Measurements from ENCODE around the gene PAQR6. TPM values are rescaled to one million over a fixed set of nuclear protein-coding genes. Genes with fewer than 3 reads are reported as not detected.

The PAQR6 gene, protein sequence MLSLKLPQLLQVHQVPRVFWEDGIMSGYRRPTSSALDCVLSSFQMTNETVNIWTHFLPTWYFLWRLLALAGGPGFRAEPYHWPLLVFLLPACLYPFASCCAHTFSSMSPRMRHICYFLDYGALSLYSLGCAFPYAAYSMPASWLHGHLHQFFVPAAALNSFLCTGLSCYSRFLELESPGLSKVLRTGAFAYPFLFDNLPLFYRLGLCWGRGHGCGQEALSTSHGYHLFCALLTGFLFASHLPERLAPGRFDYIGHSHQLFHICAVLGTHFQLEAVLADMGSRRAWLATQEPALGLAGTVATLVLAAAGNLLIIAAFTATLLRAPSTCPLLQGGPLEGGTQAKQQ
- total RNA-seq (2014; rRNA removed; shearing (Covaris generic)), result 0.50 and 1.0 TPM in 2 replicates

- no peak for DNase-seq (ENCODE audit: low spot score)
Measured at GRCh38 chr1:156247460-156248322, at the start of gene PAQR6. TSS of gene PAQR6 (minus strand) at chr1:156248056. CDS start at chr1:156246731, 1,325 bp downstream.

DNA sequence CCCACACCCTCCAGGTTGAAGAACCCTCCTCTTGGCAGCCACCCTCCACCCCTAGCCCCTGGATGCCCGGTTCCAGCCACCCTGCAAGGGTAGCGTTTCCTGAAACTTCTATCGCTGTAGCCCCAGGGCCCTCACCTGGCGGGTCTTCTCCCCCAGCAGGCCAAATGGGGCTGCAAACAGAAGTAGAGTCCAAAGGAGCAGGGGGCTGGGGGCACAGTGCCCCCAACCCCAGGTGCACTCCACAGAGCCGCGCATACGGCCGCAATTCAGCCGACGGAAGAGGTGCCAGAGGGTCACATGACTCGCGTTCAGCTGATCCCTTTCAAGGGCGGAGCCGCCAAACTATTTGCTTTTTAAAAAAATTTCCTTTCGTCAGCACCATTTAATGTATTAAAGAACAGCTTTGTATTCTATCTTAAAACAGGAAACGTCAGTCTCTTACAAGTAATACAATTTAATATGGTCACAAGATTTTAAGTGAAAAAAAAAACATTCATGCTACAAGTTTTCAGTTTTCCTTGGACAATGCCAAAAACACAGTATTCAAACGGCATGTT lies 47.6 kb upstream of the PAQR6 start, which contains the start of gene GLMP:
GLMP (minus strand) TSS at position 289 of the 557 bp plus-strand sequence; CDS start at position 255, 34 bp downstream.
- DNase-seq (ENCODE audit: low spot score), result peak; percentile 49

- DNase-seq (ENCODE audit: low spot score), result no peak
Measured at GRCh38 chr1:156293895-156294294, 46.0 kb upstream of the PAQR6 start.

DNA sequence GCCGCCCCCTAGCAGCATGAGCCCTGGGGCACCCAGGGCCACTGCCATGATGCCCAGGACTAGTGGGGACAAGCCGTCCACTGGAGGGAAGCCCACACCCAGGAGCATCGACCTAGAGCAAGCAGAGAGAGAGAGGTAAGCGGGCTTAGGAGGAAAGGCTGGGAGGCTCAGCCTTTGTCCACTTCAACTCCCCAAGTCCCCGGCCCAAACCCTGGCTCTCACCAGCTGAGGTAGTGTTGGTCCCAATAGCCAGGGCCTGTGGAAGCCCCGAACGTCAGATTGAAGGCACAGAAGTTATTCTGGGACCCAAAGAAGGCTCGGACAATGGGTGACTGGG lies 45.2 kb upstream of the PAQR6 start:
- no peak for DNase-seq (ENCODE audit: low spot score)

- DNase-seq (ENCODE audit: low spot score), result peak; percentile 25
Measured at GRCh38 chr1:156291226-156292061, 43.6 kb upstream of the PAQR6 start.

- DNase-seq (ENCODE audit: low spot score), result no peak
Measured at GRCh38 chr1:156289857-156290256, 42.0 kb upstream of the PAQR6 start.

GRCh38 chr1:156286061-156286460 lies 38.2 kb upstream of the PAQR6 start:
- DNase-seq (ENCODE audit: low spot score), result no peak

GRCh38 chr1:156285437-156285836 lies 37.6 kb upstream of the PAQR6 start:
- DNase-seq (ENCODE audit: low spot score), result no peak

- no peak for DNase-seq (ENCODE audit: low spot score)
Measured at GRCh38 chr1:156284757-156285156, 36.9 kb upstream of the PAQR6 start.

- no peak for DNase-seq (ENCODE audit: low spot score)
Measured at GRCh38 chr1:156284112-156284511, 36.3 kb upstream of the PAQR6 start, which contains the start of gene TMEM79. TSS of gene TMEM79 (plus strand) at chr1:156284325. CDS start at chr1:156285227, 902 bp downstream.

GRCh38 chr1:156283521-156283920 lies 35.7 kb upstream of the PAQR6 start:
- DNase-seq (ENCODE audit: low spot score), result no peak

DNA sequence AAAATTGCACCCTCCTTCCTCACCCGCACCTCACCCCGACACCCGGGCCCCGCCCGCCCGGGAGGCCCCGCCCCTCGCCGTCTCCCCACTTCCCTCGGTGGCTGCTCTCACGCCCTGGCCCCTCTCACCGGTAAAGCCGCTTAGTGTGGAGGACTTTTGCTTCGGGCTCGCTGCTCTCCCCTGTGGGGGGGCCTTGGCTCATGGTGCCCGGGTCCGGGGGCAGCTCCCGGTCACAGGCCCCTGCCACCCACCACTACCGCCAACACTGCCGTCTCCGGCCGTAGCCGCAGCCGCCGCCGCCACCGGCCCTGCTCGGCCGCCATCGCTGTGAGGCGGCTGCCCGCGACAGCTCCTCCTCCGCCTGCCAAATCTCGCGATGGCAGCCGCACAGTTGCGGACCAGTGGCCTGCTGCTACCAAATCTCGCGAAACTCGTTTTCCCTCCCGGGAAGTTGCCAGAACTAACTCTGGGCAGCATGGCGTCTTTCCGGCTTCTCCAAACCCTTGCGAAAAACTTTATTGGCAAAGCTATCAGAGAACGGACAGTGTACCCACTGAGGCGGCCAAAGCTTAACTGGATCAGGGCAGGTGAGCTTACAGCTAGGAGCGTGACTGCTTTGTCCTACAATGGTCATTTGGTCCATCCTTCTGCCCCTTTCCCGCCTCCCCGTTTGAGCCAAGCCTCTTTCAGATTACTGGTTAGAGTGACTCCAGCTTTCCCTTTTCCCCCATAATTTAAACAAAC lies 34.8 kb upstream of the PAQR6 start, which contains the start of gene SMG5:
SMG5 (minus strand) TSS at position 347 of the 744 bp plus-strand sequence; CDS start at position 202, 145 bp downstream.
- peak; percentile 97 for DNase-seq (ENCODE audit: low spot score)

DNA sequence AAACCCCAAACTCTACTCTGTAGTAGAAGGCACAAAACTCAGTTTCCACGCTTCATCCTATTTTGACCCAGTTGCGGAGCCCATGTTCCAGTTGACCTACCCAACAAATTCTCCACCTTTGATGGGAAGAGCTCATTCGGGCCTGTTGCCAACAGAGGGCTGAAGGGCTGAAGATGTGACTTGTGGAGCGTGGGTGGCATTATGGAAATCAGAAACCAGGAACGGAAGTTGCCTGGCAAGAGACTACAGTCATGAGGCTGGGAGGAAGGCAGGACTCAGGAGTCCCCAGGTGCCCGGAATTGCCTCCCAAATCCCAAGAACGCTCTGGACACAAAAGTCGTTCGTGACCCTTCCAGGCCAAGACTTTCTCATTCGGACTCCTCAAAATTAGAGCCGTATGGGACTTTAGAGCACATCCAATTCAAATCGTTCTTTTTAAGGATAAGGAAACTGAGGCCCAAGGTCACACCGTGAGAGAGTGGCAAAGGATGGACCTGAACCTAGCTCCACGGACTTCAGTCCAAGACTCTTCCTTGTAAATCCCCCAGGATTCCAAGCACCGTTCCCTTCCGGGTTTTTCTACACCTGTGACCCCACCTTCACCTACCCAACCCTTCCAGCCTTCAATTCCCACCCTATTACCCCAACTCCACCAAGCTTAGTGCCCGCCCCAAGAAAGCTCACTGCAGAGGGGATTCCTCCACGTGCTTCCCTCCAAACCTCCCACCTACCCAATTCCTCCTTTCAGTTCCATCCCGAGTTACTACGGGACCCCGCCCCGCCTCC lies 34.0 kb upstream of the PAQR6 start:
- peak; percentile 30 for DNase-seq (ENCODE audit: low spot score)

DNA sequence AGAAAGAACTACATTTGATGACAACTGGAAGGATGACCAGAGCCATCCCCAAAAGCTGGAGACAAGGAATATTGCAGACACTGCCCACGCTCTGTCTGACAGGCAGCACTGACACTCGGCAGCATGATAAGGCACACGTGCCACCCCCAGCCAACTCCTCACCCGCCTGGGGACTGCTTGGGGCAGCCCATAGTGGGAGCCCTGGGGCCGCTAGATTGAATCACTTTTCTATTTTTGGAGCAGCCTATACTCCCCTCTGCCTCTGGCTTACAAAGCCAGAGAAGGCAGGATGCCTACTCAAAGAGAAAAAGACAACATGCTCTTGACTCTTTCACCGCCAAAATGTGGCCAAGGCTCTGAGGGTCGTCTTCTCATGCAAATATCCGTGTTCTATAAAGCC lies 33.4 kb upstream of the PAQR6 start:
- no peak for DNase-seq (ENCODE audit: low spot score)

DNA sequence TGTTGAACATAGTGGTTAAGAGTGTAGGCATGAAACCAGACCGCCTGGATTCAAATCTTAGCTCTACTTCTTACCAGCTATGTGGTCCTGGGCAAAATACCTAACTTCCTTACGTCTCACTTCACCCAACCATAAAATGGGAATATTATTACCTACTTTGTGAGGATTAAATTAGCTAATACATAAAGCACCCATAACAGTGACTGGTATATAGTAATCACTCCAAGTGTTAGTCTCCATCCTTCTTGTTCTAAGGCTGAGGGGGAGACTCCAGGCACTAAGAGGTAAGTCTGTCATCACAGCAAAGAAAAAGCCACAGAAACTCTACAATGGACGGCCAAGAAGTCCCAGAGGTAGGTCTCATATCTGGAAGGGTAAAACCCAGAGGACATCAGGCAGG lies 32.0 kb upstream of the PAQR6 start:
- DNase-seq (ENCODE audit: low spot score), result no peak

DNA sequence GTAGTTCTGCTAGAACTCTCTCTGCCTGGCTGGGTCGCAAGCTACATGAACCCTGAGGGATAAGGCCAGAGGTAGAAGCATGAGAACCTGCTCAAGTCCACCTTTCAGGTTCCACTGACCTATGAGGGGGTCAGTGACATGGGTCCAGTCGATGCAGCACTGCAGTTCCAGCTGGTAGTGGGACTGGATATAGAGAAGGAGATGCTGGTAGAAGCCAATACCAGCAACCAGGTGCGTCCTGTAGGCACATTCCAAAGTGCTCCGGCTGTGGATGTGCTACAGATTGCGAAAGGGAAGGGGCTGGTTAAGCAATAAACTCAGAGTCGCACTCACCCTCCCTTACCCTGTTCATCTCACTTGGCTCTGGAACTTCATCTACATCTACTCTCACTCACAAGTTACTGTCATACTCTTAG lies 29.1 kb upstream of the PAQR6 start:
- DNase-seq (ENCODE audit: low spot score), result no peak

- DNase-seq (ENCODE audit: low spot score), result no peak
Measured at GRCh38 chr1:156276532-156276931, 28.7 kb upstream of the PAQR6 start.

- no peak for DNase-seq (ENCODE audit: low spot score)
Measured at GRCh38 chr1:156270314-156270713, 22.5 kb upstream of the PAQR6 start.

- no peak for DNase-seq (ENCODE audit: low spot score)
Measured at GRCh38 chr1:156268336-156268735, 20.5 kb upstream of the PAQR6 start.

- no peak for DNase-seq (ENCODE audit: low spot score)
Measured at GRCh38 chr1:156266051-156266450, 18.2 kb upstream of the PAQR6 start.

All from H4 (cell line).